ENCODE data around the gene SMPD3. TPM values are rescaled to one million over a fixed set of nuclear protein-coding genes. Genes with fewer than 3 reads are reported as not detected.

SMPD3 gene
- total RNA-seq, 1 donor from 2014 or later, result 0.16 TPM

GRCh38 chr16:68487669-68488068 lies 39.4 kb upstream of the SMPD3 start:
- no peak overlapping the region for H3K4me3 ChIP-seq
- intact Hi-C loops (cut with micrococcal nuclease), result no loop called here
- H3K9me3 ChIP-seq (replicated peaks), result peaks cover 5% of the 10 kb centered on the region
- TF ChIP-seq CTCF (IDR thresholded peaks at IDR 0.05; ENCODE audit: borderline replicate concordance), result no peak
- no peaks in the 10 kb centered on the region for H3K4me1 ChIP-seq
- peaks cover 13% of the 10 kb centered on the region for H3K27me3 ChIP-seq (ENCODE audit: low read depth)
- no peaks in the 10 kb centered on the region for H3K36me3 ChIP-seq
- DNase-seq, result no peak
- no peak overlapping the region for H3K27ac ChIP-seq (replicated peaks)

DNA sequence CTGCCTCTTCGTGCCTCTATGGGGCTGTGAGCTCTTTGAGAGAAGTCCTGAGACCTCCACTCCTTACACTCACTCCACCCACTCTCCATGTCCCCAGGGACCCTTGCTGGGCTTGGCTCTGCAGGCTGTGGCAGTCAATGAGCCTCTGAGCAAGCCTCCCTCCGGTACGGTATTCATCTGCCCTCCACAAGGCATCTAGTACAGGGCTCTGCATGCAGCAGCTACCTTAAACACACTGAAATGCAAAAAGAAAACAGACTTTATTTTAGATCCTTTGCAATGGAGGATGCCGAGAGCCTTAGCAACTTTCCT lies 38.9 kb upstream of the SMPD3 start:
- H3K36me3 ChIP-seq, result no peaks in the 10 kb centered on the region
- peaks cover 13% of the 10 kb centered on the region for H3K27me3 ChIP-seq (ENCODE audit: low read depth)
- no peaks in the 10 kb centered on the region for H3K4me1 ChIP-seq
- H3K9me3 ChIP-seq (replicated peaks), result peaks cover 5% of the 10 kb centered on the region
- TF ChIP-seq CTCF (IDR thresholded peaks at IDR 0.05; ENCODE audit: borderline replicate concordance), result no peak
- H3K4me3 ChIP-seq, result no peak overlapping the region
- H3K27ac ChIP-seq (replicated peaks), result no peak overlapping the region
- intact Hi-C loops (cut with micrococcal nuclease), result no loop called here
- no peak for DNase-seq

GRCh38 chr16:68486502-68487202 lies 38.3 kb upstream of the SMPD3 start:
- H3K36me3 ChIP-seq, result no peaks in the 10 kb centered on the region
- H3K9me3 ChIP-seq (replicated peaks), result peaks cover 5% of the 10 kb centered on the region
- H3K27ac ChIP-seq (replicated peaks), result no peak overlapping the region
- H3K4me1 ChIP-seq, result no peaks in the 10 kb centered on the region
- no peak for DNase-seq
- no peak for TF ChIP-seq CTCF (IDR thresholded peaks at IDR 0.05; ENCODE audit: borderline replicate concordance)
- peaks cover 13% of the 10 kb centered on the region for H3K27me3 ChIP-seq (ENCODE audit: low read depth)
- no peak overlapping the region for H3K4me3 ChIP-seq
- intact Hi-C loops (cut with micrococcal nuclease), result no loop called here

DNA sequence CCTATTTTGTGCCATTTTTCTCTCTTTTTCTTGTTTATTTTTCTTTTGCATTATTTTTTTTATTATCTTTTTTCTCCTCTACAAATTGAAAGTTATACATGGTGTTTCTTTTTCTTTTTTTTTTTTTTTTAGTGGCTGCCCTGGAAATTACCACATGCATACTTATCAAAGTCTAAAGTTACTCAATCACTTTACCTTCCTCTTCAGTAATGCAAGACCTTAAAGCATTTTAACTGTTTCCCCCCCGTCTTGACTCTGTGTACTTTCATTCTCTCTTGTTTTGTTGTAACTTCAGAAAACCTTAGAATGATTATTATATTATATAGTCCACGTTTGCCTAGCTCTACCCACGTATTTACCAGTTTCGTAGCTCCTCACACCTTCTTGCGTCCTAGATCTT lies 33.3 kb upstream of the SMPD3 start:
- DNase-seq, result no peak
- Histone ChIP-seq H3K27me3 (ENCODE audit: low read depth) (no peaks in the 10 kb centered on the region), H3K4me1 (peaks cover 13% of the 10 kb centered on the region), H3K4me3 (no peak overlapping the region), H3K27ac (replicated peaks) (no peak overlapping the region), H3K36me3 (no peaks in the 10 kb centered on the region), H3K9me3 (replicated peaks) (peaks cover 5% of the 10 kb centered on the region)
- intact Hi-C loops (cut with micrococcal nuclease), result no loop called here
- no peak for TF ChIP-seq CTCF (IDR thresholded peaks at IDR 0.05; ENCODE audit: borderline replicate concordance)

DNA sequence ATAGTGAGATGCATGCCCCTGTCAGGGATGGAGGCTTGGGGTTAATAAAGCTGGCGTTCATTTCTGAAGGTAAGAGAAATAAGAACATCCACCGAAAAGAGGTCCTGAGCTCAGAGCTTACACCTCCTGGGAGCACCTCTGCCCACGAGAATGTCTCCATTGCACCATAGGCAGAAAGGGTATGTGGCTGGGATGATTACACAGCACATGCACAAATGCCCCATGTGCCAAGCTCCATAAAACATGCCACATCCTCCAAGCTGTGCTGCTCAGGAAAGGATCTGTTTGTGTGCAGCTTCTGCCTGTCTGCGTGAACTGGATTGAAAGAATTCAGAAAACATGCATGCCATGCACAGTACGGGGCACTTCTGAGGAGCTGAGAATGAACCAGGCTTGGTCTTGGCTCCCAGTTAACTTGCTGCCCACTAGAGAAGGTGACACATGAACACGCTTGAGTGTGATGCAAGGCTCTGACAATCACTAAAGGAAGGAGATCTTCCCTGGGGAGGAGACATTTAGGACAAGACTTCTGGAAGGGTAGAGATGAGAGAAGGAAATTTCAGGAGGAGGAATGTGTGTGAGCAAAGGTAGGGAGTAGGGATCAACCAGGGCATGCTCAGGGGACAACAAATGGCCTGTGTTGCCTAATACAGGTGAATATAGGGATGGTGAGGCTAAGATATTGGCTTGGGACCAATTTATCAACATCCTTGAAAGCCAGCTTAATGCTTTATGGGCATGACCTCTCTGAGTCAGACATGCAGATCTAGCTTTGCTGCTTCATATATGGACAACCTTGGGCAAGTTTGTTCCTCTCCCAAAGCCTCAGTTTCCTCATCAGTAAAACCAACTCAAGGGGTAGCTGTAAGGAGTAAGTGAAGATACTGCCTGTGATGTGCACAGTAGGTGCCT lies 32.0 kb upstream of the SMPD3 start:
- Histone ChIP-seq H3K36me3 (no peaks in the 10 kb centered on the region), H3K4me3 (no peak overlapping the region), H3K27ac (replicated peaks) (no peak overlapping the region), H3K27me3 (ENCODE audit: low read depth) (no peaks in the 10 kb centered on the region), H3K4me1 (peaks cover 13% of the 10 kb centered on the region), H3K9me3 (replicated peaks) (peaks cover 5% of the 10 kb centered on the region)
- TF ChIP-seq CTCF (IDR thresholded peaks at IDR 0.05; ENCODE audit: borderline replicate concordance), result no peak
- intact Hi-C loops (cut with micrococcal nuclease), result no loop called here
- no peak for DNase-seq
